Measurements from ENCODE around the gene FABP6. TPM values are rescaled to one million over a fixed set of nuclear protein-coding genes. Genes with fewer than 3 reads are reported as not detected.

The FABP6 gene
- total RNA-seq, 1 experiment from 2014 or later, result 0.52 TPM

GRCh38 chr5:160253441-160253840, 24.1 kb downstream of the FABP6 start:
- CTCF ChIA-PET, result no interaction called here
- Histone ChIP-seq H3K27ac (ENCODE audit: low read depth, low read length, poor library complexity, severe bottlenecking) (no peak overlapping the region), H3K9me3 (ENCODE audit: low read depth, low read length, poor library complexity, severe bottlenecking) (no peaks in the 10 kb centered on the region), H3K36me3 (ENCODE audit: insufficient read depth, low read length, poor library complexity, severe bottlenecking) (no peaks in the 10 kb centered on the region), H3K4me3 (ENCODE audit: low read depth, low read length, poor library complexity, severe bottlenecking) (no peak overlapping the region), H3K27me3 (replicated peaks; ENCODE audit: insufficient read depth, low read depth, low read length, poor library complexity) (no peaks in the 10 kb centered on the region), H3K4me1 (ENCODE audit: insufficient read depth, low read length, poor library complexity, severe bottlenecking) (no peaks in the 10 kb centered on the region)
- intact Hi-C loops (cut with micrococcal nuclease; ENCODE audit: unreplicated experiment), result no loop called here
- TF ChIP-seq EZH2 (IDR thresholded peaks at IDR 0.05; ENCODE audit: borderline replicate concordance, low read depth, low read length, poor library complexity, severe bottlenecking) (no peak), CTCF (conservative IDR thresholded peaks at IDR 0.05; ENCODE audit: low read depth, low read length) (no peak)
- BruUV-seq (replicated peaks), result no TSS peak
- POLR2A ChIA-PET (ENCODE audit: low non-redundant PET), result no interaction called here
- no peak for DNase-seq (ENCODE audit: low spot score)

GRCh38 chr5:160254706-160255105, 25.4 kb downstream of the FABP6 start:
- DNase-seq (ENCODE audit: low spot score), result no peak
- intact Hi-C loops (cut with micrococcal nuclease; ENCODE audit: unreplicated experiment), result no loop called here
- Histone ChIP-seq H3K4me1 (ENCODE audit: insufficient read depth, low read length, poor library complexity, severe bottlenecking) (no peaks in the 10 kb centered on the region), H3K27me3 (replicated peaks; ENCODE audit: insufficient read depth, low read depth, low read length, poor library complexity) (no peaks in the 10 kb centered on the region), H3K9me3 (ENCODE audit: low read depth, low read length, poor library complexity, severe bottlenecking) (no peaks in the 10 kb centered on the region), H3K36me3 (ENCODE audit: insufficient read depth, low read length, poor library complexity, severe bottlenecking) (peaks cover 4% of the 10 kb centered on the region), H3K4me3 (ENCODE audit: low read depth, low read length, poor library complexity, severe bottlenecking) (no peak overlapping the region), H3K27ac (ENCODE audit: low read depth, low read length, poor library complexity, severe bottlenecking) (no peak overlapping the region)
- ChIA-PET CTCF (no interaction called here), POLR2A (ENCODE audit: low non-redundant PET) (no interaction called here)
- BruUV-seq (replicated peaks), result no TSS peak
- no peak for TF ChIP-seq CTCF (conservative IDR thresholded peaks at IDR 0.05; ENCODE audit: low read depth, low read length)
- no peak for TF ChIP-seq EZH2 (IDR thresholded peaks at IDR 0.05; ENCODE audit: borderline replicate concordance, low read depth, low read length, poor library complexity, severe bottlenecking)

GRCh38 chr5:160259341-160259740, 30.0 kb downstream of the FABP6 start:
- Histone ChIP-seq H3K4me1 (ENCODE audit: insufficient read depth, low read length, poor library complexity, severe bottlenecking) (peaks cover 27% of the 10 kb centered on the region), H3K36me3 (ENCODE audit: insufficient read depth, low read length, poor library complexity, severe bottlenecking) (peaks cover 4% of the 10 kb centered on the region), H3K27me3 (replicated peaks; ENCODE audit: insufficient read depth, low read depth, low read length, poor library complexity) (no peaks in the 10 kb centered on the region), H3K9me3 (ENCODE audit: low read depth, low read length, poor library complexity, severe bottlenecking) (no peaks in the 10 kb centered on the region), H3K27ac (ENCODE audit: low read depth, low read length, poor library complexity, severe bottlenecking) (no peak overlapping the region), H3K4me3 (ENCODE audit: low read depth, low read length, poor library complexity, severe bottlenecking) (no peak overlapping the region)
- POLR2A ChIA-PET (ENCODE audit: low non-redundant PET), result no interaction called here
- no TSS peak for BruUV-seq (replicated peaks)
- CTCF ChIA-PET, result no interaction called here
- intact Hi-C loops (cut with micrococcal nuclease; ENCODE audit: unreplicated experiment), result no loop called here
- TF ChIP-seq CTCF (conservative IDR thresholded peaks at IDR 0.05; ENCODE audit: low read depth, low read length) (no peak), EZH2 (IDR thresholded peaks at IDR 0.05; ENCODE audit: borderline replicate concordance, low read depth, low read length, poor library complexity, severe bottlenecking) (no peak)
- no peak for DNase-seq (ENCODE audit: low spot score)
